SHP77 (cell line): ENCODE results near the gene EXOSC9.
"Not testable (repeated sequence)": the region's sequence is repeated elsewhere in the genome, so short reads cannot be mapped to it uniquely, and the experiment has no call there.

Experiments used
- DNase-seq, 2 experiments: peaks; one replicate each; lab custom pipeline; 2025; lab: John Stamatoyannopoulos, UW

Gene EXOSC9

GRCh38 chr4:121800961-121801714, at the start of gene EXOSC9:
Gene EXOSC9, plus strand, starts transcription at chr4:121801323. Its CDS starts 102 bp downstream, at chr4:121801425.
- peak; percentile 84 to 89 for DNase-seq

- DNase-seq: not testable (repeated sequence)
Measured at GRCh38 chr4:121752142-121752541, 49.0 kb upstream of the EXOSC9 start.

- no peak for DNase-seq
Measured at GRCh38 chr4:121758925-121759568, 42.1 kb upstream of the EXOSC9 start.

GRCh38 chr4:121760205-121760604, 40.9 kb upstream of the EXOSC9 start:
- DNase-seq: no peak

- DNase-seq: no peak
Measured at GRCh38 chr4:121764303-121764701, 36.8 kb upstream of the EXOSC9 start.

- no peak for DNase-seq
Measured at GRCh38 chr4:121764702-121765367, 36.3 kb upstream of the EXOSC9 start, which contains the start of gene SMIM43. Gene SMIM43, minus strand, starts transcription at chr4:121765164. Its CDS starts 59 bp downstream, at chr4:121765105.

- no peak for DNase-seq
Measured at GRCh38 chr4:121765368-121765705, 35.8 kb upstream of the EXOSC9 start.

GRCh38 chr4:121765971-121766538, 35.1 kb upstream of the EXOSC9 start:
- DNase-seq: no peak

- DNase-seq: no peak
Measured at GRCh38 chr4:121767166-121767565, 34.0 kb upstream of the EXOSC9 start.

- no peak for DNase-seq
Measured at GRCh38 chr4:121769341-121769740, 31.8 kb upstream of the EXOSC9 start.

GRCh38 chr4:121771869-121772268, 29.3 kb upstream of the EXOSC9 start:
- no peak for DNase-seq

- no peak for DNase-seq
Measured at GRCh38 chr4:121773883-121774282, 27.2 kb upstream of the EXOSC9 start.

- DNase-seq: no peak
Measured at GRCh38 chr4:121776610-121777401, 24.3 kb upstream of the EXOSC9 start.

- DNase-seq: no peak
Measured at GRCh38 chr4:121777625-121778024, 23.5 kb upstream of the EXOSC9 start.

GRCh38 chr4:121778991-121779628, 22.0 kb upstream of the EXOSC9 start:
- no peak for DNase-seq

- DNase-seq: no peak
Measured at GRCh38 chr4:121783210-121783609, 17.9 kb upstream of the EXOSC9 start.

- no peak for DNase-seq
Measured at GRCh38 chr4:121784401-121784800, 16.7 kb upstream of the EXOSC9 start.

GRCh38 chr4:121784975-121785374, 16.1 kb upstream of the EXOSC9 start:
- no peak for DNase-seq

- DNase-seq: no peak
Measured at GRCh38 chr4:121785479-121785878, 15.6 kb upstream of the EXOSC9 start.

GRCh38 chr4:121786221-121786620, 14.9 kb upstream of the EXOSC9 start:
- DNase-seq: no peak

GRCh38 chr4:121788896-121789295, 12.2 kb upstream of the EXOSC9 start:
- no peak for DNase-seq
